GM21529 (cell line): Measurements from ENCODE around the gene ABTB2.
"Not testable (repeated sequence)": the region's sequence is repeated elsewhere in the genome, so short reads cannot be mapped to it uniquely, and the experiment has no call there.

ENCODE experiments used
- ATAC-seq: cut with Tn5 transposase; IDR thresholded peaks from one replicate; pipeline ENCODE4 v1.9.1; 2021; ENCODE audit not compliant: unreplicated experiment

ABTB2 gene

DNA sequence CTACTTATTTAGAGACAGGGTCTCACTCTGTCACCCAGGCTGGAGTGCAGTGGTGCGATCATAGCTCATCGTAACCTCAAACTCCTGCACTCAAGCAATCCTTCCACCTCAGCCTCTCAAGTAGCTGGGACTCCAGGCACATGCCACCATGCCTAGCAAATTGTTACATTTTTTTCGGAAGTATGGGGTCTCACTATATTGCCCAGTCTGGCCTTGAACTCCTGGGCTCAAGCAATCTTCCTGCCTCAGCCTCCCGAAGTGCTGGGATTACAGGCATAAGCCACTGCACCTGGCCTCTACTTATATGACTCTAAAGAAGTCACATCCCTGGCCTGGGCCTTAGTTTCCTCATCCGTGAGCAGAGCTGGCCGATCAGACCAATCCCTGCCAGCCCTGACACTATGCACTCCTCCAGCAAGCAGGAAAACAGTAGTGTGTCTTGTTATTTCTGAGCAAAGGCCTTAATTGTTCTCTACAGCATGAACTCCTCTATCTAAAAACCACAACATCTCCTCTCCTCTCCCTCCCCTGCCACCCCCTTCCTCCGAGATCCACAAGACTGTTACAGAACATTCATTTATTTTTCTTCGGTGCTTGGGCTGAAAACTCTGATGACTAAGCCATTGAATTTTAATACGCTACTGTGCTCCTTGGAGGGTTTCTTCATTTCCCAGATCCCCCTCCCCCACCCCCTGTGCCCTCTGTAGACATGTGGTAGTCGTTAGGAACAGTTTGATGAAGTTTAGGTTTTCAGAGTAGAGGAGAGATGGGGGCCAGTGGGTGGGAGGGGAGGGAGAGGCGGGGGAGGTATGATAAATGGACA is 91.5 kb downstream of the ABTB2 start:
- ATAC-seq = no peak

DNA sequence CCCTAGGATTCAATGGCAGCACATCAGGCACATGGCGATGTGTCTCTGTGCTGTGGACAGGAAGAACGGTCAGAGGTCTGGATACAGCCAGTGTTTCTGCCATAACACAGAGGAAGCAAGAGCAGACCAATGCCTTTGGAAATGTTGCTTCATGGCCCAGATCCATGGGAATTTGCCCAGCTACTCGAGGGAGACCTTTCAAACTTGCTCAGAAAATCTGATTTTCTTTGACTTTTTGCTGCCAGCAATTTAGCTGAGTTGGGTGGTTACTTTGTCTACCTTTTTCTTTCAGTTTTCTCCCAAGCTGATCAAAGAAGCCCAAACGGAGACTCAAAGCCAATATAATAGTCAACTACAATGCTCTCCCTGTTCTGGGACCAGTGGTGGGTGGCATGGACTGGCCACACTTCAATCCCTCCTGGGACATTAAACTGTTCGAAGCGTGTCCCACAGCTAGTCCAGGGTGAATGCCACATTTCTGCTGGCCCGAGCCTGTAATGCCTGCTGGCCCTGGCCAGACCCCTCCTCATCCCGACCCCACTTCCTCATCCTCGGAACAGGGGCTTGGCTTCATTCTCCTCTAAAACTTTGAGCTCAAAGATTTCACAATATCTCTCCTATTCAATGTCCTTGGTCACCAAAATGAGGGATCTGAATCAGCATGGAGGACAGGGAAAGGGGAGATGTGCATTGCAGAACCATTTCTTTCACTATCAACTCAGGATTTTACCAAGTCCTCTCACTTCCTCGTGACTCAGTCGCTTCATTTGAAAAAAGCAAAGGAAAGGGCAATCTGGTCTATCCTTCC is 93.3 kb downstream of the ABTB2 start:
- no peak for ATAC-seq

DNA sequence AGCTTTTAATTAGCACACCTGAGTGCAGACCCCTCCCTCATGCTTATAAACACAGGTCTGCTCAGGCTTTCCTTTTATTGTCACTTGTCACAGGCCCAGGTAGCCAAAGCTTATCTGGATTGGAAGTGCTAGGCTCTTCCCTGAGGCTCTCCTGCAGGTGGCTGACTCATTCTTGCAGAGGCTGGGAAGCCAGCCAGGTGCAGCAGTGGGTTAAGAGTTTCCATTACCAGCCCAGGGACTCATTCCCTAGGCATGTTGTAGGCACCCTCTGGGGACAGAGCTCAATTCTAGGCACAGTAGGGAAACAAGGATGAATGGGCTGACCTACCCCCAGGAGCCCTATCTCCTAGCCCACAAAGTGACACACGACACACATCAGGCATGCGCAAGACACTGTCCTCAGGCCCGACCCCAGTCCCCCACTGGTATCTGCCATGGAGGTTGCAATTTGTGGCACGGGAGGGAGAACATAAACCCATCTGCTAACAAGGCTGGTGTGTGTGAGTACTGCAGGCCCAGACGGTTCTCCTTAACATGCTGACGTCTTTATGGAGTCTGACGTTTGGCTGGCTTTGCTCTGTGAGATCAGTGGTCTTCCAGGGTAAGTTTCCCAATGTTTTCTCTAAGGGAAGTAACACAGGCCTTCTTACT is 94.2 kb downstream of the ABTB2 start:
- no peak for ATAC-seq

DNA sequence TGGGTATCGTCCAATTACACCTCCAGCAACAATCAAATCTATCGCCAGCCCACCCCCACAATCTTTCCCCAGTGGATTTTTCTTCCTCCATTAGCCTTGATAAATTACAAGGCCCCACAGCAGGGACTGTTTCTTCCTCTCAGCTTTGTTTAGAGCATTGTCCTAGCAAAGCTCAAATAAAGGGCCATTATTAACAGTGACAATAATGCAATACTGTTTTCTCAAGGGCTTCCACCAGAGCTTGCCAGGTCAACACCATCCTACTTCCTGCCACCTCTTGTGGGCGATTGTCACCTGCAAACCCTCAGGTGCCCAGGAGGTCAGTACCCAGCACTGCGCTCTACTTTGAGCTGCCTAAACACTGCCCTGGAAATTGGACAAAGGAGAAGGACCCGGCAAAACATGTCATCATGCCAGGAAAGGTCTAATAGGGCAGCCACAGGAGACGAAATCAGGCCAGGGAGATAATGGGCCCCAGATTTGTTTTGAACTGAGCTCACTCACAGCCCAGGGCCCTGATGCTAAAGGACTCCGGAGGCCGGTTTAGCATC is 95.2 kb downstream of the ABTB2 start:
- no peak for ATAC-seq

DNA sequence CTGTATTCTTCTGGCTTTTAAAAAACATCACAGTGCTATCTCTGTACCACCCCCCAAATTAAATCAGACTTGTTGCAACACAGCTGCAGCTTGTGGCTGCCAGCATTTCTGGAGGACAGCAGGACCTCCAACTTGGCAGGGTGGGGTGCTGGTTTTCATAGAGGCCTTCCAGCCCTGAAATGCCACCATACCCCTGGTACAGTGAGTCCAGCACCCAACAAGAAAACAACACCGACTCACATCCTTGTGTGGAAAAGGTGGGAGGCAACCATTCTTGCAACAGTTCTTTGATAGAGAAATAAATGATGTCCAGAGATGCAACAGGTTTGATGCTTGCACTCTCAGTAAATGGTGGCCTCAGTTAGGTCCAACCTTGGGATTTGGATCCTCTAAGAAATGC is 96.0 kb downstream of the ABTB2 start:
- no peak for ATAC-seq

DNA sequence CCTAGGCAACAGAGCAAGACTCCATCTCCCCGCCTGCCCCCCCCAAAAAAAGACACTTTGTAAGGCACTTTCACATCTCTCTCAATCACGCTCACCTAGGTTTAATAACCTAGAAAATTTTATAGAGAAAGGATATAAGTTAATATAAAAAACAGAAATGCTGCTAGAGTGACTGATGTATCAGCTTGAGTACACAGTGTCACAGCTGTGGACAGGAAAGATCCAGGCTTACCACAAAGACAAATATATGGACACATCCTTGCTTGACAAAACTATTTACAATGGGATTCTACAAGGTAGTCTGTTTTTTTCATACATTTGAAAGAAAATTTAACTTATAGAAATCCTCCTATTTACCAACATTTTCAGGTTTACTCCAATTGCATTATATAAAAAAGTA is 96.7 kb downstream of the ABTB2 start:
- ATAC-seq = no peak

DNA sequence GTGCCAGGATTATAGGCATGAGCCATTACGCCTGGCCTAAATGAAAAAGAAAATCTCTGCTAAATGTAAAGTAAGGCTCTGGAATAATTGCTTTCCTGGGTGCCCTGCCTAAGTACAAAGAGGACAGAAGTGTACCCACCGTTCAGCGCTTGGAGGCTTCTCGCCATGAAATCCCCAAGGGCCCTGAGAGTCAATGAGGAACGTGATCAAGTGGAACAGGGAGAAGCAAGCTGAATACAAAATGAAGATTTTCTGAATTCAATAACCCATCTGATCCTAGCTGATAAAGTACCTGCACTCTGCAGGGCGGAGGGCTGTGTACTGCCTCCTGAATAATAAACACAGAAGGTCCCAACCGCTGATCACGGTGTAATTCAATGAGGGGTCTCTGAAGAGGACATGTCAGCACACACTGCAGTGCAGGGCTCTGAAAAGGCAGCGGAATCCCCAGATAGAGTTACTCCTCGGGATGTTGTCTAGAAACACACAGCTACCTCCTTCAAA is 97.7 kb downstream of the ABTB2 start:
- ATAC-seq = no peak

DNA sequence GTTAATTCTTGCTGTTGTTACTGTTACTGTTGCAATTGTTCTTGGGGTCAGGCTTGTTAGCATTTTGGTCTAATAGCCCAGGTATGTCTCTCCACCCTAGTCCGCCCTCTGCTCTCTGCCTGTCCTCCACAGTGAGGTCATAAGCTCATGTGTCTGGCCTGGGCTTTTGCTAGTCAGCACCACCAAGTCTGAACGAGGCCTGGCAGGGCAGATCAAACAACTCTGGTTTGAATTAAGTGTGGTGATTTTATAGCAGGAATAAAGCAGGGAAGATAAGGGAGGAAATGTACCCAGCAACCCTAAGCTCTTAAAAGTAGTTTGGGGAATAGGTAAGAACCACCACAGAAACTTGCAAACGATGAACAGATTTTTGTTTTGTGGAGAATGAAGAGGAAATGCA is 98.7 kb downstream of the ABTB2 start:
- no peak for ATAC-seq

DNA sequence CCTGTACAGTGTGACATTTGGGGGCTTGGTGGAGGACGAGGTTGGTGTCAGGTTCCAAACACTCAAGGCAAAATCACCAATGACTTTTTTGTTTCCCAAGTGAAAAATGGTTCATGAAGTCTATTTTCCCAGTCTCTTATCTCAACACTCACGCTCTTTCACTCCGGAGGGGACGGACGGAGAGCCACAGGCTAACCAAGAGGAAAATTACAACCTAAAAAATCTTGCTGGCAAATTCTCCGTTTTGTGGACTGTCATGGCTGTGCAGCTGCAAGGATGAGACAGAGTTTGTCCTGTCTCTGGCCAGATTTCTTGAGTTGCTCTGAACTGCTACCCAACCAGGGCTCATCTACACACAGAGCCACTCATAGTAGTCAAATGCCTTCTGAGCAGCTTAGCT is 101.2 kb downstream of the ABTB2 start:
- no peak for ATAC-seq

DNA sequence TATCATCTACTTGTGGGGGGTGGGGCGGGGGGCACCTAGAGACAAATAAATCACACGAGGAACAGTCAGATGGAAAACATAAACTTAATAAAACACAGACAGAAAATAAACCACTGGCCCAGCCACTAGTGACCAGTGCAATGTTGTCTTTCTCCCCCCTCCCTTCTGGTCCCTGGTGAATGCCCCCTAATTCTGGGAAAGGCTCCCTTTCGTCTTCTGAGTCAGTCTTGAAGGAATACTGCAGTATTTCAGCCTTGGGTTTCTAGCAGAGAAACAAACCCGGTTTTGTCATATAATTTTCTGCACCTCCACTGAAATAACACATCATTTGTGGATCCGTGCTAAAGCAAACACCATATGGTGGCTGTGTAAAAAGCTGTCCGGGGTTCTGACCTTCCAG is 101.7 kb downstream of the ABTB2 start:
- no peak for ATAC-seq

DNA sequence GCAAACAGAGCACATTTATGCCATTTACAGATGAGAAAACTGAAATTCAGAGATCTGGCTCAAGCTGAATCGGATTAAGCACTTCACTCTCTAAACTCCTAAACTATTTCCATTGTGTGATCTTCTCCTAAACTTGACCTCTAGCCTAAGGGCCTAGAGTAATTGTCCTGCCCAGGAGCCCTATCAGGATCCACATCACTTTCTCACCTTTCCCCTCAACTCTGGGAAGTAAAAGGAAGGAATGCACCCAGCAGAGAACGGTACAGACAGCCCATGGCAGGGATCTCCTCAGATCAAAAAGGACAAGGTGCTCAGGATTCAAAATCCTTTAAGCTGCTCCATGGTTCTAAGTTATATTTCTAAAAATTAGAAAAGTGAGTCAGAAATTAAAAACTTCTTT is 102.7 kb downstream of the ABTB2 start:
- ATAC-seq = no peak

DNA sequence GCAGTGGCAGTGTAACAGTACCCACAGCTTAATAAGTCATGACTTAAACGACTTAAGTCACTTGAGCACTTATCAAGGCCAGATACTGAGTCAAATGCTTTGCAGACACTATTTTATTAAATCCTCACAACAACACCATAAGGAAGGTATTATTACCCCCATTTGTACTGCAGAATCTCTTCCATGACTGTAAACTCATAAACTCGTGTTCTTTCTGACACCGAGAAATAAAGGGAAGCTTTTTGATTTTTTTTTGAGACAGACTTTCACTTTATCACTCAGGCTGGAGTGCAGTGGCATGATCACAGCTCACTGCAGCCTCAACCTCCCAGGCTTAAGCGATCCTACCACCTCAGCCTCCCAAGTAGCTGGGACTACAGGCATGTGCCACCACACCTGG is 103.8 kb downstream of the ABTB2 start:
- ATAC-seq = no peak

DNA sequence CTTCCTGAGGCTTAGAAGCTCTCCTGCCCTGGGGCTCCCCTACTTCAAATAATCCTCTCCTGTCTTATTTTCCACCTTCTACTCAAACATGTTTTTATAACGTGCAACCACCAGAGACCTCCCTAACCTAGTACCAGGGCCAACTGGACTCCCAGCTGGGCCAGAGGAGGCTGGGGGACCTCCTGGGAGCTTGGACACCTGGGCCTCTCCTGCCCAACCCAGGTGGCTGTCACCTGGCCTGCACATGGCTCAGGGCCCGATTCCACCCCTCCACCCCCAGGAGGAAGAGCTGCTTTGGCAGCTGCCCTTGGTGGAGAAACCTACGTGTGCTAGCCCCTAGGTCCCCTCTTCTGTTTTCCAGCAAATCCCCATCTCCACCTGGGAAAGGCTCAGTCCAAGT is 105.2 kb downstream of the ABTB2 start:
- no peak for ATAC-seq

DNA sequence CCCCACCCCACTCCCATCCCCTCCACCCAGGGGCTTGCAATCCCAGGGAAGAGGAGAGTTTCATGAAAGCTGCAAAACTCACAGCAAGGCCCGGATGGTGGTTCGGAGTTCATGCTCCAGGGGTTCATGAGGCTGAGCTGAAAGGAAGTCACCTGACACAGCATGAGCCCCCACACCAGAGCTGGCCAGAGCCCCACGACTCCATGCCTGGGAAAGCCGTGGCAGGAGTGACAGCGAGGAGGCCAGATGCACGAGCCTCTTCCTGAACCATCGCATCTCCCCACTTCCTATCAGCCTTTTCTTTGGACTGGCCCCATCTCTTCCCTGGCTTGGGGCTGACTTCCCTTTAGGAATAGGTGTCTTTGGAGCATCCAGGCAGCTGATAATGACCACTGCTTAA is 105.8 kb downstream of the ABTB2 start:
- ATAC-seq = no peak

DNA sequence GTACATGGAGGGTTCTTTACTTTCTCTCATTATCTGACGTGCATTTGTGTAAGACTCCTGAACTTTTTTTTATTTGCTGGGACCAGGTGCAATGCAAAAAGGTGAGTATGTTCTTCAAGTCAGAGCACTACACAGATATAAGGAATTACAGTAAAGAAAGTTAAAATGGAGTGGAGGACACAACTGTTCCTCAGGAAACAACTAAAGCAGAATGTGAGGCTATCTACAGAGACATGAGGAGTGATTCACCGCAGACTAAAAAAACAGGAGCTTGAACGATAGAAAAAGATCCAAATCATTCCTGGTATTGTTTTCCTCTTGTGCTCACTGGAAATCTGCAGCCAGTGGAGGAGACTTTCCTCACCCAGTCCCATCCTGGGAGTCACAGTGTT is 106.2 kb downstream of the ABTB2 start:
- ATAC-seq = no peak

DNA sequence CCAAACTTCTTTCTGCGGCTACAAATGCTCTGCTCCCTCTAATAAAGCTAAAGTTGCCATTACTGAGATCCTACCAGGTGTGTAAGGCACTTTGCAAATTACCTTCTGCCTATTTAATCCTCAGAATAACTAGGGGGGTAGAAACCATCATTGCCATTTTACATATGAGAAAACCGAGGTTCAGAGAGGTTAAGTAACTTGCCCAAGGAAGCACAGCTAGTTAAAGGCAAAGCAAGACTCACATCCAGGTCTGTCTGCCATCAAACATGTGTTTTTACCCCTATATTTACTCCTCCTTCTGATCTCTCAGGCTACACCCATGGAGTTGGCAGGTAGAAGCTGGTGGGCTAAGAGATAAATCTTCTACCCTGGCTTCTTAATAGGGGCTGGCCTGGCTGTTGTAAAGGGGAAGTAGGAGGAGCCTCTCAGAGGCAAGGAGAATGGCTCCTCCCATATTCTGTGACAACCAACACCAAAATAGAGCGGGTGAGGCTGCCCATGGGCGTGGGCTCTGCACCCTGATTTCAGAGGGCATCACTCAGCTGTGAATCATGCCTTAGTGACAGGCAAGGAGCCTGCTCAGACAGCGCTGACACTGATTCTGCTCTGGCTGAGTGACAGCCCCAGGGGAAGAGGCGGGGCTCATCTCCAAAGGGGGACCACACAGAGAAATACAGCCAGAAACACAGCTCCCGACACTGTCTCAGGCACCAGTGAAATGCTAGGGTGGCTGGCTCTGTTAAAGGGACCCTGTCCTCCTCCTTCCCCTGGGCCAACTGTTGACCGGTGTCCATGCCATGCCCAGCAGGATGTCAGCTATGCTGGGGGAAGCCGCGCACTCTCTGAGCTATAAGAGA is 106.8 kb downstream of the ABTB2 start:
- ATAC-seq = peak; percentile 87

DNA sequence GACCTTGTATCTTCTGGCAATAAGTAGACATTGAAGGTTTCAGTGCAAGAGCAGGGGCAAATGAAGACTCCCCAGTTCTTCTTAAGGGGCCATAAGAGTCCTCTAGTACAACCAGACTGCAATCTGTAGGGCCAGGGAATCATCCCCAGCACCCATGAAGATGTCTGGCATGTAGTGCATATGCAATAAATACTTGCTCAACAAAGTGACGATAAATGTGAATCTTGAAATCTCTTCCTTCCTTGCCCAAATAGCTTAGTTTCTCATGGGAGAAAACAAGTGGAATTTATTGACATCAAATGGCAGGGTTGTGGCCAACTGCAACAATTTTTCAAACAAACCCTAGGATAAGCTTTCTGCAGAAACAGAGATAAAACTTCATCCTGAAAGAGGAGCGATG is 107.6 kb downstream of the ABTB2 start:
- ATAC-seq = no peak

DNA sequence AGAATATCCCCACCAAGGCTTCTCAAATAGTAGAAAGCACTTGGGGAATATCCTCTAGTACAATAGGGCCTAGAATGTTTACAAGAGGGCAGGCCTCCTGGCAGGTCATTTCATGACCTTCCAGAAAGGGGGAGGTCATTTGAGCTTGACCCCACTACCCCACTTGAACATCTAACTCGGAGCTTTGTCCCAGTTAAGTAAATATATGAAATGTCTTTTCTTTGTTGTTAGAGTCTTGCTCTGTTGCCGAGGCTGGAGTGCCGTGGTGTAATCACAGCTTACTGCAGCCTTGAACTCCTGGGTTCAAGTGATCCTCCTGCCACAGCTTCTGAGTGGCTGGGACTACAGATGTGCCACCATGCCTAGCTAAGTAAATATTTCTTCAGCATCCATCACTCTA is 108.4 kb downstream of the ABTB2 start:
- no peak for ATAC-seq

DNA sequence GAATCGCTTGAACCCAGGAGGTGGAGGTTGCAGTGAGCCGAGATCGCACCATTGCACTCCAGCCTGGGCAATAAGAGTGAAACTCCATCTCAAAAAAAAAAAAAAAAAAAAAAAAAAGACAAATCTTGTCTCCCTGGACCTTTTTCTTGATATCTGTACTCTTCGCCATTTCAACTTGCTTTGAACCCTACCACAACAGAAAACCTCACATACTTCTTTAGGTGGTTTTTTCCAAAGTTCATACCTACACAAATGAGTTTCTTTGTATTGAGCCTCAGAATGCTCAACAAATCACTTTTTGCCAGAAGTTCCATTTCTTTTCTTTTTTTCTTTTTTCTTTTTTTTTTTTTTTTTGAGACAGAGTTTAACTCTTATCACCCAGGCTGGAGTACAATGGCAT is 111.3 kb downstream of the ABTB2 start:
- not testable (repeated sequence) for ATAC-seq

DNA sequence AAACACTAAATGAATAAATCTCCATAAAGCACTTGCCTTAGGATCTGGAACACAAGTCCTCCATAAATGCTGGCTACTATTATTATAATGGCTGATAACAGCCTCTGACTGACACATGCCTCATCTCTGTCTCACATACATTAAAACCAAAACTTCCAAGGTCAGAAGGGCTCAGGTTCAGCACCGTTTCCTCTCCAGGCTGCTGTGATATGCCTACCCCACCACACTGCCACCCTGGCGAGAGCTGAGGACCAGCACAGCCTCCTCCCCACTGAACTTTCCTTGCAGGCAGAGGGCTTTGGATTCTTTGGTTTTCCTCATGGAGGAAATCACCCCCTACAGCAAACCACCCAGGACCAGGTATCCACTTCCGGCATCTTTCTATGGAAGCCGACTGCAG is 112.8 kb downstream of the ABTB2 start:
- ATAC-seq = no peak
